HEK293T (cell line): ENCODE measurements around the gene CAB39L.

ENCODE experiments used
- CTCF ChIA-PET: fragments of 350-600 bp; formaldehyde crosslinking; extraction: SDS; loops from one replicate; lab custom pipeline; 2021; ENCODE audit warnings: antibody characterized with exemption, inconsistent platforms; lab: Yijun Ruan, JAX
- POLR2A ChIA-PET: fragments of 350-600 bp; formaldehyde crosslinking; extraction: SDS; loops from one replicate; lab custom pipeline; 2020; ENCODE audit warnings: antibody characterized with exemption, inconsistent platforms; lab: Yijun Ruan, JAX
- DNase-seq: peaks from one replicate; pipeline ENCODE4 v3.0.0; 2012; ENCODE audit warnings: mixed read lengths; ENCODE audit errors: extremely low spot score
- ARNT ChIP-seq: fragments of 450-650 bp; IDR thresholded peaks from 2 replicates; pipeline ENCODE4 v1.6.1; 2017; ENCODE audit warnings: mild to moderate bottlenecking
- BHLHE40 ChIP-seq: fragments of 450-650 bp; IDR thresholded peaks from 2 replicates; pipeline ENCODE4 v1.6.1; 2016; ENCODE audit warnings: mild to moderate bottlenecking, moderate library complexity, borderline replicate concordance
- CTBP1 ChIP-seq: fragments of 450-650 bp; IDR thresholded peaks from 2 replicates; pipeline ENCODE4 v1.6.1; 2016; ENCODE audit warnings: borderline replicate concordance
- ELF4 ChIP-seq: fragments of 450-650 bp; IDR thresholded peaks from 2 replicates; pipeline ENCODE4 v1.6.1; 2017; ENCODE audit warnings: antibody characterized with exemption
- FOXA1 ChIP-seq: fragments of 450-650 bp; IDR thresholded peaks from 2 replicates; pipeline ENCODE4 v1.6.1; 2016; ENCODE audit warnings: mild to moderate bottlenecking
- FOXK2 ChIP-seq: fragments of 450-650 bp; IDR thresholded peaks from 2 replicates; pipeline ENCODE4 v1.6.1; 2016; ENCODE audit warnings: mild to moderate bottlenecking
- FOXM1 ChIP-seq: fragments of 450-650 bp; IDR thresholded peaks from 2 replicates; pipeline ENCODE4 v1.6.1; 2017; ENCODE audit warnings: mild to moderate bottlenecking, borderline replicate concordance
- HDGF ChIP-seq: fragments of 450-650 bp; IDR thresholded peaks from 2 replicates; pipeline ENCODE4 v1.6.1; 2017; ENCODE audit warnings: antibody characterized with exemption, borderline replicate concordance
- L3MBTL2 ChIP-seq: fragments of 450-650 bp; conservative IDR thresholded peaks from 2 replicates; pipeline ENCODE4 v1.6.1; 2016; ENCODE audit warnings: mild to moderate bottlenecking
- LEF1 ChIP-seq: fragments of 450-650 bp; IDR thresholded peaks from 2 replicates; pipeline ENCODE4 v1.6.1; 2017; ENCODE audit warnings: mild to moderate bottlenecking, borderline replicate concordance
- NFRKB ChIP-seq: fragments of 450-650 bp; IDR thresholded peaks from 2 replicates; pipeline ENCODE4 v1.6.1; 2016; ENCODE audit warnings: mild to moderate bottlenecking, moderate library complexity
- PKNOX1 ChIP-seq: fragments of 450-650 bp; IDR thresholded peaks from 2 replicates; pipeline ENCODE4 v1.6.1; 2016
- SP1 ChIP-seq: fragments of 450-650 bp; IDR thresholded peaks from 2 replicates; pipeline ENCODE4 v1.6.1; 2017
- SUZ12 ChIP-seq: fragments of 450-650 bp; IDR thresholded peaks from 2 replicates; pipeline ENCODE4 v1.6.1; 2016; ENCODE audit warnings: mild to moderate bottlenecking
- TARDBP ChIP-seq: fragments of 450-650 bp; IDR thresholded peaks from 2 replicates; pipeline ENCODE4 v1.6.1; 2016
- ZNF384 ChIP-seq: fragments of 450-650 bp; IDR thresholded peaks from 2 replicates; pipeline ENCODE4 v1.6.1; 2016

CAB39L gene

GRCh38 chr13:49319551-49319950, 124.3 kb downstream of the CAB39L start:
- no peak for DNase-seq
- POLR2A ChIA-PET, result interaction anchor here (0.7 kb wide), 1 partner anchor 125 kb away, joined by 3 read pairs; no protein-coding TSS in a partner anchor
- CTCF ChIA-PET, result no interaction called here
- no peak for TF ChIP-seq FOXM1
- no peak for TF ChIP-seq ZNF384
- no peak for TF ChIP-seq PKNOX1
- TF ChIP-seq FOXA1, result no peak
- no peak for TF ChIP-seq LEF1
- TF ChIP-seq TARDBP, result no peak
- no peak for TF ChIP-seq ARNT
- TF ChIP-seq L3MBTL2, result no peak
- no peak for TF ChIP-seq SUZ12
- no peak for TF ChIP-seq NFRKB
- no peak for TF ChIP-seq CTBP1
- TF ChIP-seq HDGF, result no peak
- no peak for TF ChIP-seq FOXK2
- TF ChIP-seq BHLHE40, result no peak
- no peak for TF ChIP-seq ELF4
- TF ChIP-seq SP1, result no peak

DNA sequence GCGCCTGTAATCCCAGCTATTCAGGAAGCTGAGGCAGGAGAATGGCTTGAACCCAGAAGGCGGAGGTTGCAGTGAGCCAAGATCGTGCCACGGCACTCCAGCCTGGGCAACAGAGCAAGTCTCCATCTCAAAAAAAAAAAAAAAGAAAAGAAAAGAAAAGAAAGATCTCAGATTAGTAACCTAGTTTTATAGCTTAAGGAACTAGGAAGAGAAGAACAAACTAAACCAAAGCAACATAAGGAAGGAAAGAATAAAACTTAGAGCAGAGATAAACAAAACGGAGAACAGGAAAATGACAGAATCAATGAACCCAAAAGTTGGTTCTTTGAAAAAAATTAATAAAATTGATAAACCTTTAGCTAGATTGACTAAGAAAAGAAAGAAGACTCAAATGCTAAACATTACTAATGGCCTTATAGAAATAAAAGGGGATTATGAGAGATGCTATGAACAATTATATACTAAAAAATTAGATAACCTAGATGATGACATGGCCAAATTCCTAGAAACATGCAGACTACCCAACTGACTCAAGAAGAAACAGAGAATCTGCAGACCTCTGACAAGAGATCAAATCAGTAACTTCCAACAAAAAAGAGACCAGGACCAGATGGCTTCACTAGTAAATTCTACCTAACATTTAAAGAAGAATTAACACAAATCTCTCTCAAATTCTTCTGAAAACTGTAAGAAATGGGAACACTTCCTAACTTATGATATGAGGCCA, 127.9 kb downstream of the CAB39L start:
- ChIA-PET POLR2A (no interaction called here), CTCF (no interaction called here)
- TF ChIP-seq L3MBTL2 (no peak), HDGF (no peak), FOXA1 (no peak), FOXM1 (no peak), LEF1 (no peak)
- no peak for DNase-seq

DNA sequence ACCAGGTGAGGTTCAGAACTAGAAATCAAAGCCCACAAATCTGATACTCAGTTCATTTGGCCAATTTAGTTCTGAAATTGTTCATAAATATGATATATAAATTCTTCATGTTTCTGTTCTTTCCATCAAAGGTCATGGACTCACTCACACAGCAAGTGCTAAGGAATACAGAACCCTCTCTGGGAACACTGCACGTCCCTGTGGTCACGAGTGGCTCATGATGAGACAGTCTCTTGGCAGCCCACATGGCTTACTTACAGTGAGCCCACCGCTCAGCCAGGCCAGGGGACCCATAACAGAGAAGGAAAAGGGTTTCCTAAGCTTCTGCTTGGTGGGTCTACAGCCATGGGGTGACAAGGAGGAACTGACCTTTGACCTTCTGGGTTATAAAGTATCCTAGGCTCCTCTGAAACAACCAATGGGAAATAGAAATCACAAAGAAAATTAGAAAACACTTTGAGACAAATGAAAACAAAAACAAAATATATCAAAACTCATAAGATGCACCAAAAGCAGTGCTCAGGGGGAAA, 128.8 kb downstream of the CAB39L start:
- no peak for DNase-seq

GRCh38 chr13:49314344-49314882, 129.5 kb downstream of the CAB39L start:
- TF ChIP-seq LEF1, result no peak
- no peak for TF ChIP-seq SUZ12
- TF ChIP-seq HDGF, result no peak
- no peak for TF ChIP-seq ARNT
- TF ChIP-seq TARDBP, result no peak
- TF ChIP-seq FOXK2, result no peak
- TF ChIP-seq FOXA1, result no peak
- TF ChIP-seq L3MBTL2, result no peak
- POLR2A ChIA-PET, result no interaction called here
- CTCF ChIA-PET, result interaction anchor here (0.6 kb wide), 1 partner anchor 155 kb away, joined by 3 read pairs; no protein-coding TSS in a partner anchor
- no peak for DNase-seq

More for the DNA sequence above, 128.8 kb downstream of the CAB39L start:
- TF ChIP-seq TARDBP (no peak), FOXK2 (no peak), L3MBTL2 (no peak), SUZ12 (no peak), ELF4 (no peak), SP1 (no peak), BHLHE40 (no peak), FOXA1 (no peak), ZNF384 (no peak), NFRKB (no peak), HDGF (no peak), LEF1 (no peak), PKNOX1 (no peak), CTBP1 (no peak)
- CTCF ChIA-PET, result interaction anchor here (0.6 kb wide), 1 partner anchor 209 kb away, joined by 4 read pairs; no protein-coding TSS in a partner anchor
- POLR2A ChIA-PET, result no interaction called here

DNA sequence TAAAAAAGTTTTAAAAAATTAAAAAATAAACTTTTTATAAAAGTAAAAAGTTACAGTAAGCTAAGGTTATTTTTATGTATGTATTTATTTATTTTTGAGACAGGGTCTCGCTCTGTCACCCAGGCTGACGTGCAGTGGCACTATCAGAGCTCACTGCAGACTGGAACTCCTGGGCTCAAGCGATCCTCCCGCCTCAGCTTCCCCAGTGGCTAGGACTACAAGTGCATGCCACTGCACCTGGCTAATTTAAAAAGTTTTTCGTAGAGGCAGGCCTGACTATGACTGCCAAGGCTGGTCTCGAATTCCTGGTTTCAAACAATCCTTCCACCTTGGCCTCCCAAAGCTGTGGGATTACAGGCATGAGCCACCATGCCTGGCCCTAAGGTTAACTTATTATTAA, 132.0 kb downstream of the CAB39L start:
- DNase-seq, result no peak
- no peak for TF ChIP-seq ZNF384
- no peak for TF ChIP-seq PKNOX1
- TF ChIP-seq HDGF, result no peak
- POLR2A ChIA-PET, result no interaction called here
- CTCF ChIA-PET, result interaction anchor here (0.6 kb wide), 1 partner anchor 186 kb away, joined by 4 read pairs; no protein-coding TSS in a partner anchor

- ChIA-PET POLR2A (no interaction called here), CTCF (no interaction called here)
- DNase-seq, result no peak
- TF ChIP-seq L3MBTL2 (no peak), ARNT (no peak), SP1 (no peak), CTBP1 (no peak), HDGF (no peak), FOXK2 (no peak), PKNOX1 (no peak), SUZ12 (no peak), BHLHE40 (no peak), FOXM1 (no peak), FOXA1 (no peak), ZNF384 (no peak), TARDBP (no peak), ELF4 (no peak), NFRKB (no peak), LEF1 (no peak)
Observed at GRCh38 chr13:49310251-49310650, 133.6 kb downstream of the CAB39L start.
